ENCODE measurements around the gene RPUSD1. TPM values are rescaled to one million over a fixed set of nuclear protein-coding genes. Genes with fewer than 3 reads are reported as not detected.
"Not testable (repeated sequence)": the region's sequence is repeated elsewhere in the genome, so short reads cannot be mapped to it uniquely, and the experiment has no call there.

The RPUSD1 gene
- total RNA-seq, 2 experiments from 2014 or later = 22.2 to 22.3 TPM

GRCh38 chr16:760545-761343 is 27.4 kb downstream of the RPUSD1 start, which contains the start of gene MSLN:
Gene MSLN (plus strand): TSS chr16:760734. CDS start chr16:762681, 1,947 bp downstream.
- Mint-ChIP-seq H3K9me3 (no peaks in the 10 kb centered on the region), H3K36me3 (ENCODE audit: low read depth) (no peaks in the 10 kb centered on the region), H3K4me1 (no peaks in the 10 kb centered on the region), H3K27me3 (peaks cover 9% of the 10 kb centered on the region), H3K4me3 (no peak within 1 kb of the TSS), H3K27ac (no peak within 1 kb of the TSS)
- no peak for DNase-seq
- ChIA-PET POLR2A (no interaction called here), CTCF (no interaction called here)

DNA sequence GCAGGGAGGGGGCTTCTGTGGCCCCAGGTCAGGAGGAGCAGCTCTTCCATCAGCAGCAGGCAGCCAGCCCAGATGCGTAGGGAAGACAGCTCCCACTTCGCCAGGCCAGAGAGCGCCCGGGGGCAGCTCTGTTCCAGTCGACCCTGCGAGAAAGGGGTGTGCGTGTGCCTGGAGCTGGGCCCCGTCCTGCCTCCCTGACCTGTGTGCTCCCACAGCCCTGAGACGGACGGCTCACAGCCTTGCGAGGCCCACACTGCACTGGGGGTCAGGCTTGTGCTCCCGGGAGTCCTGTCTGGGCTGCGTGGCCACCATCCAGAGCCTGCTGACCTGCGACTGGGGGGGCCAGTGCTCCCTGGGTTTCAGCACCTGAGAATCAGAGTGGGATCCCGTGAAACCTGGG is 28.1 kb downstream of the RPUSD1 start:
- Mint-ChIP-seq H3K36me3 (ENCODE audit: low read depth) (no peaks in the 10 kb centered on the region), H3K27me3 (peaks cover 11% of the 10 kb centered on the region), H3K9me3 (no peaks in the 10 kb centered on the region), H3K27ac (no peak overlapping the region), H3K4me3 (no peak overlapping the region), H3K4me1 (no peaks in the 10 kb centered on the region)
- no peak for DNase-seq
- POLR2A ChIA-PET = no interaction called here
- CTCF ChIA-PET = no interaction called here

DNA sequence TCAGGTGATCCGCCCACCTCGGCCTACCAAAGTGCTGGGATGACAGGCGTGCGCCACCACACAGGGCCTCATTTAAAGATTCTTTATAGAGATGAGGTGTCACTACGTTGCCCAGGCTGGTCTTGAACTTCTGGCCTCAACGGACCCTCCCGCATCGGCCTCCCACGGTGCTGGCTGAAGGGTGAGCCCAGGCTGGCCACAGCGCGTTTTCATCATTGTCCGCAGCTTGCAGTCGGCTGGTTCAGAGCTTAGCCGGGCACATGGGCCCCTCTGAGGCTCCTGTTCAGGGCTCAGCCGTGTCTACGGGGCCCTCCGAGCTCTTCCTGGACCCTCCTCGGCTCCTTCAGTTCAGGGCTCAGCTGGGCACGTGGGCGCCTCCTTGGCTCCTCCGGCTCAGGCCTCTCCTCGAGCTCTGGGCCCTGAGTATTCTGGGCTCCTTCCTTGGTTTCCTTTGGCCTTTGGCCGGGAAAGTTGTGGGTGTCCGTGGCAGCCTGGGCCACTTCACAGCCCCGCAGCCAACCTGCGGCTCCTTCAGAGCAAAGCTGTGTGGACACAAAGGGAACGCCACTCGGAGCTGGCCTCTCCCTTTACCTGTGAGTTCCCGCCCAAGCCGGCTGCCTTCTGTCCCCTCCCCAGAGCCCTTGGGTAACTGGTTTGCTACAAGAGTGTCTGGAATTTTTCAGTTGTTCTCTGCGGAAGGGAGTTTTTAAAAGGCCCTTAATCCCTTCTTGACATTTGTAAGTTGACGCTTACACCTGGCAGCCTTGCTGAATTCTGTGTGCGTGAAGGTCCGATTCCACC is 28.9 kb downstream of the RPUSD1 start:
- Mint-ChIP-seq H3K9me3 (no peaks in the 10 kb centered on the region), H3K4me1 (no peaks in the 10 kb centered on the region), H3K27ac (no peak overlapping the region), H3K27me3 (peaks cover 11% of the 10 kb centered on the region), H3K36me3 (ENCODE audit: low read depth) (no peaks in the 10 kb centered on the region), H3K4me3 (no peak overlapping the region)
- ChIA-PET CTCF (no interaction called here), POLR2A (no interaction called here)
- no peak for DNase-seq

DNA sequence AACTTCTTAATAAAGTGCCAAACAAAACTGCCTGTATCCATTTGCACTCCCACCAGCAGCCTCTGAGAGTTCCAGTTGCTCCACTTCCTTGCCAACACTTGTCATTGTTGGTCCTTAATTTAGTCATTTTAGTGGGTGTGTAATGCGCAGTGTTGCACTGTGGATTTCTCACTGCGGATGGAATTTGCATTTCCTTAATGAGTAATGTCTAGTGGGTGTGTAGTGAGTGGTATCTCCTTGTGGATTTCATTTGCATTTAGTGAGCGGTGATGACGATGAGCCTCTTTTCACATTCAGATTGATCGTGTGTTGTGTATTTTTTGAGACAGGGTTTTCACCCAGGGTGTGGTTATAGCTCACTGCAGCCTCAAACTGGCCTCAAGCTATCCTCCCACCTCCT is 31.8 kb downstream of the RPUSD1 start:
- H3K4me3 Mint-ChIP-seq = no peak overlapping the region
- no peaks in the 10 kb centered on the region for H3K36me3 Mint-ChIP-seq (ENCODE audit: low read depth)
- no peak overlapping the region for H3K27ac Mint-ChIP-seq
- H3K27me3 Mint-ChIP-seq = peaks cover 11% of the 10 kb centered on the region
- POLR2A ChIA-PET = interaction anchor here (1.0 kb wide), 1 partner anchor 20 kb away, joined by 3 read pairs; no protein-coding TSS in a partner anchor
- H3K9me3 Mint-ChIP-seq = no peaks in the 10 kb centered on the region
- CTCF ChIA-PET = interaction anchor here (0.5 to 1.7 kb wide), 2 partner anchors 13 to 51 kb away, joined by 3 to 6 read pairs; no protein-coding TSS in a partner anchor
- no peak for DNase-seq
- no peaks in the 10 kb centered on the region for H3K4me1 Mint-ChIP-seq

DNA sequence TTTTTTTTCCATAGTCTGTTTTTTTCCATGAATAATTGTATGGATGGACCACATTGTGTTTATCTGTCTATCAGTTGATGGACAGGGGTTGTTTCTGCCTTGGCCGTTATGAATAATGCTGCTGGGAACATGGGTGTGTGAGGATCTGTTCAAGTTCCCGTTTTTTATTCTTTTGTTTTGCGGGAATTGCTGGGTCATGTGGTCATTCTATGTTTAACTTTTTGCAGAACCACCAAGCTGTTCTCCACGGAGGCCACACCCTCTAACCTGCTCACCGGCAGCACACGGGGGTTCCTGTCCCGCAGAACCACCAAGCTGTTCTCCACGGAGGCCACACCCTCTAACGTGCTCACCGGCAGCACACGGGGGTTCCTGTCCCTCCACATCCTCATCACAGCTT is 33.5 kb downstream of the RPUSD1 start:
- Mint-ChIP-seq H3K4me1 (no peaks in the 10 kb centered on the region), H3K9me3 (no peaks in the 10 kb centered on the region), H3K36me3 (ENCODE audit: low read depth) (no peaks in the 10 kb centered on the region), H3K27ac (no peak overlapping the region), H3K4me3 (no peak overlapping the region), H3K27me3 (peaks cover 11% of the 10 kb centered on the region)
- CTCF ChIA-PET = no interaction called here
- DNase-seq = no peak
- POLR2A ChIA-PET = no interaction called here

- H3K9me3 Mint-ChIP-seq; DNase-seq; H3K4me1 Mint-ChIP-seq; H3K36me3 Mint-ChIP-seq (ENCODE audit: low read depth); POLR2A ChIA-PET; H3K27ac Mint-ChIP-seq; H3K4me3 Mint-ChIP-seq; CTCF ChIA-PET: not testable (repeated sequence)
- peaks cover 11% of the 10 kb centered on the region for H3K27me3 Mint-ChIP-seq
Measured at GRCh38 chr16:754121-754607, 34.0 kb downstream of the RPUSD1 start.

DNA sequence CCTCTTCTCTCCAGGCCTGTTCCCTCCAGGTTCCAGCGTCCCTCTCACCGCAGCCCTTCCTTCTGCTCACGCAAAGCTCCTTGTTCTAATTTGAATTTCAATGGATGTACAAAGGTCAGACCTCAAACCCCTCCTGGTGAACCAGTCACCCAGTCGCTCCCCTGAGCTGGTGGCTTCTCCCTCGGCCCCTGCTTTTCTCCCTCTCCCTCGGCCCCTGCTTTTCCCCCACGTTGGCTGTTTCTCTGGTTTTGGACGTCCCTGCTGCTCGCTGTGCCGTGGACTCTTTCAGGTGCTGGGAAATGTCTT is 36.2 kb downstream of the RPUSD1 start:
- no peak for DNase-seq
- Mint-ChIP-seq H3K9me3 (no peaks in the 10 kb centered on the region), H3K27me3 (peaks cover 9% of the 10 kb centered on the region), H3K4me1 (no peaks in the 10 kb centered on the region), H3K27ac (no peak overlapping the region), H3K4me3 (no peak overlapping the region), H3K36me3 (ENCODE audit: low read depth) (no peaks in the 10 kb centered on the region)
- POLR2A ChIA-PET = no interaction called here
- CTCF ChIA-PET = no interaction called here

GRCh38 chr16:751152-752006 is 36.8 kb downstream of the RPUSD1 start:
- ChIA-PET CTCF (interaction anchor here (1.1 kb wide), 1 partner anchor 35 kb away, joined by 3 read pairs; no protein-coding TSS in a partner anchor), POLR2A (no interaction called here)
- Mint-ChIP-seq H3K4me1 (no peaks in the 10 kb centered on the region), H3K9me3 (no peaks in the 10 kb centered on the region), H3K27ac (no peak overlapping the region), H3K36me3 (ENCODE audit: low read depth) (no peaks in the 10 kb centered on the region), H3K4me3 (no peak overlapping the region), H3K27me3 (peaks cover 6% of the 10 kb centered on the region)
- DNase-seq = no peak

DNA sequence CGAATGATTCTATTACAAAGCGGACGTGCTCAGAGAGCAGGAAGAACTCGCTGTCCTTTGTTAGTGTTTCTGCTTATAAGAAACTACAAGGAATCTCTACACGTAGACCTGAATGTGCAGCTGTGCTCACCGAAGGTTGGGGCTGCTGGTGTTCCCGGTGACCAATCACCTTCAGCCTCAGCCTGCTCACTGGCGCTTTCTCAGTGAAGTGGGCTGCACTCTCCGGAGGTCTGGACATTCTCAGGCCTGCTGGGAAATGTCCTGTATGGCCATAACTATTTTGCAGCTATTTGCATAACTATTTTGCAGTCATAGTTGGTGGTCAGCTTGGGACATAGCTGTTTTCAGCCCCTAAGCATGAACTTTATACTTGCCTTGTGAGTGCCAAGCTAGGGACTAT is 37.7 kb downstream of the RPUSD1 start:
- no peaks in the 10 kb centered on the region for H3K36me3 Mint-ChIP-seq (ENCODE audit: low read depth)
- CTCF ChIA-PET = interaction anchor here (1.1 kb wide), 1 partner anchor 36 kb away, joined by 3 read pairs; no protein-coding TSS in a partner anchor
- no peaks in the 10 kb centered on the region for H3K4me1 Mint-ChIP-seq
- H3K27ac Mint-ChIP-seq = no peak overlapping the region
- H3K4me3 Mint-ChIP-seq = no peak overlapping the region
- POLR2A ChIA-PET = no interaction called here
- H3K27me3 Mint-ChIP-seq = no peaks in the 10 kb centered on the region
- H3K9me3 Mint-ChIP-seq = no peaks in the 10 kb centered on the region
- no peak for DNase-seq

DNA sequence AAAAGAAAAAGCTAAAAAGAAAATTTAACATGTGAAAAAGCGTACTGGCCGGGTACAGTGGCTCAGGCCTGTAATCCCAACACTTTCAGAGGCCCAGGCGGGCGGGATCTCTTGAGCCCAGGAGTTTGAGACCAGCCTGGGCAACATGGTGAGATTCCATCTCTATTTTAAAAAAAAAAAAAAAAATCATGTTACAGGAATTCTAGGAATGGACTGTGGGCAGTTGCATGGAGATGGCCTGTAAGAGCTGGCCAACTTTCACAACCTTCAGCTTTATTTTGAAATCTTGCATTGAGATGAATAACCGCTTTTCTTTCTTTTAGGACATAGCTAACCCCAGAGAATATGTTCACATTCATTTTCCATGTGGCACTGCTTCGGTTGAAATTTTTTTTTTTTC is 39.2 kb downstream of the RPUSD1 start:
- Mint-ChIP-seq H3K4me3 (no peak overlapping the region), H3K27ac (no peak overlapping the region), H3K27me3 (no peaks in the 10 kb centered on the region), H3K9me3 (no peaks in the 10 kb centered on the region), H3K36me3 (ENCODE audit: low read depth) (no peaks in the 10 kb centered on the region), H3K4me1 (no peaks in the 10 kb centered on the region)
- ChIA-PET CTCF (interaction anchor here (0.7 to 1.5 kb wide), 2 partner anchors 33 to 1140 kb away, joined by 3 to 4 read pairs; no protein-coding TSS in a partner anchor), POLR2A (interaction anchor here (0.6 to 1.2 kb wide), 2 partner anchors 9 to 13 kb away, joined by 3 read pairs; no protein-coding TSS in a partner anchor)
- DNase-seq = no peak

DNA sequence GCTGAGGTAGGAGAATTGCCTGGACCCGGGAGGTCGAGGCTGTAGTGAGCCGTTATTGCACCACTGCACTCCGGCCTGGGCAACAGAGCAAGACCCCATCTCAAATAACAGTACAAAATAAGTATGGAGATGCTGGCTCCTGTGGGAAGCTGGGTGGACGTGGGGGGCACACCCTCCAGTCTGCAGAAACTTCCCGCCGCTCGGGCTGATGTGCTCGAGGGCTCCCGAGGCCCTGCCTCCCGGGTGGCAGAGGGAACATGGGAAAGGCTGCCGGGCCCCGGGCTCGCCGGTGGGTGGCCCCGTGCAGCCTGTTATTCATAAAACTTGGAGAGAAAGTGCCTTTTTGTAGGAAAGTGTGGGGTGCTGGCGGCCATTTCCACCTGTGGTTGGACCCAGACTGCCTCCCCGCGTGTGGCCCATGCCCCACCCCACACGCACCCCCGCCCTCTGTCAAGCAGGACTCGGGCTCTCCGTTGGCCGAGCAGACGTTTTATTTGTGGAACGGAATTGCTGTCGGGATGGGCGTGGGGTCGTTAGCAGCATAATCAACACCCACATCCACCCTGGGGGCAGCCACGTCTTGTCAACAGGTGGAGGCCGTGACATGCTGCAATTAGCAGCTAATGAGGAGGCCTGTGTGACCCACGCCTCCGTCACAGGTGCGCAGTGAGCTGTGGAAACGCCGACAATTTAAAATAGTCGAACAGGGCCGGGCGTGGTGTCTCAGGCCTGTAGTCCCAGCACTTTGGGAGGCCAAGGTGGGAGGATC is 40.0 kb downstream of the RPUSD1 start:
- no peak for DNase-seq
- ChIA-PET POLR2A (no interaction called here), CTCF (interaction anchor here (1.5 kb wide), 1 partner anchor 32 kb away, joined by 4 read pairs; no protein-coding TSS in a partner anchor)
- Mint-ChIP-seq H3K27ac (no peak overlapping the region), H3K27me3 (no peaks in the 10 kb centered on the region), H3K36me3 (ENCODE audit: low read depth) (no peaks in the 10 kb centered on the region), H3K4me3 (no peak overlapping the region), H3K9me3 (no peaks in the 10 kb centered on the region), H3K4me1 (no peaks in the 10 kb centered on the region)

DNA sequence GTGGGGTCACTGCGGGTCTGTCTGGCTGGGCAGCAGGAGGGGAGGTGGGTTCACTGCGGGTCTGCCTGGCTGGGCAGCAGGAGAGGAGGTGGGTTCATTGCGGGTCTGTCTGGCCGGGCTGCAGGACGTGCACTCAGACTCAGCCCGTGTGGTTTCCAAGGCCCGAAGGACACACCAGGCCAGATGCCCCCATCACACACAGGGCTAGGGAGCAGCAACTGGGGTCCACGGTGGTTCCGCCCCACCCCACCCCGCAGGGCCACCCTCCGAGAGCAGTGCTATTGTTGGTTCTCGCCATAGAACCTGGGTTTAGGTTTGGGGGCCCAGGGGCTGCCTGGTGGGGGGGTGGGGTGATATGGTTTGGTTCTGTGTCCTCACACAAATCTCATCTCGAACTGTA is 41.5 kb downstream of the RPUSD1 start:
- H3K36me3 Mint-ChIP-seq (ENCODE audit: low read depth) = no peaks in the 10 kb centered on the region
- H3K9me3 Mint-ChIP-seq = no peaks in the 10 kb centered on the region
- DNase-seq = no peak
- no peaks in the 10 kb centered on the region for H3K27me3 Mint-ChIP-seq
- ChIA-PET CTCF (no interaction called here), POLR2A (no interaction called here)
- no peaks in the 10 kb centered on the region for H3K4me1 Mint-ChIP-seq
- no peak overlapping the region for H3K27ac Mint-ChIP-seq
- no peak overlapping the region for H3K4me3 Mint-ChIP-seq

All from activated CD4-positive, alpha-beta memory T cell treated with anti-CD3 and anti-CD28 coated beads, Interleukin-2, amount 10 ng/mL, durations not matched to agents 7 days and 5 days (primary cell).